HepG2 (cell line): Measurements from ENCODE around the gene CALY. TPM values are rescaled to one million over a fixed set of nuclear protein-coding genes. Genes with fewer than 3 reads are reported as not detected.

Experiments
- ATAC-seq: fragments of 200-7000 bp; cut with Tn5 transposase; 3 replicates; pipeline ENCODE4 v1.9.1; 2020; ENCODE audit warnings: mild to moderate bottlenecking, moderate library complexity
- BruUV-seq: library from RNA; stranded (reverse); fragments of 400-500 nt; replicated peaks from 2 replicates; lab custom pipeline; 2021; lab: Mats Ljungman, UMichigan
- CTCF ChIA-PET: fragments of 300-600 bp; formaldehyde crosslinking; extraction: SDS; loops from one replicate; lab custom pipeline; 2021; ENCODE audit warnings: low total read pairs, inconsistent platforms, low intra/inter-chr PET ratio; lab: Yijun Ruan, JAX
- POLR2A ChIA-PET: fragments of 350-600 bp; sonication (Branson Sonifier 250); formaldehyde crosslinking; loops from one replicate; lab custom pipeline; 2020; ENCODE audit warnings: antibody characterized with exemption, inconsistent platforms; lab: Yijun Ruan, JAX
- DNase-seq: peaks from one replicate; pipeline ENCODE4 v3.0.0-alpha.2; 2015; ENCODE audit warnings: low spot score
- FAIRE-seq: peaks from 3 replicates; lab custom pipeline; 2011; peaks lifted over from hg19 to GRCh38; lab: Jason Lieb, UNC
- H2AFZ ChIP-seq: one replicate; pipeline ENCODE4 v1.6.1; 2011; ENCODE audit warnings: low read length, inconsistent platforms
- H3K27ac ChIP-seq: fragments of 300-600 bp; 3 replicates; pipeline ENCODE4 v1.8.0; 2011; ENCODE audit warnings: mixed run types, mild to moderate bottlenecking, mixed read lengths, low read length, inconsistent platforms; ENCODE audit not compliant: insufficient read depth; ENCODE audit errors: extremely low read length
- H3K27me3 ChIP-seq, 2 experiments: fragments of 200-600 bp in 1 of 2; 2 replicates in 1 of 2; 3 replicates in 1 of 2; pipeline versions ENCODE4 v1.6.0 to v1.8.0; 2011; ENCODE audit warnings: low read length in 2 of 2, mild to moderate bottlenecking in 2 of 2, moderate library complexity in 2 of 2, inconsistent platforms in 1 of 2; ENCODE audit not compliant: insufficient read depth in 2 of 2, control insufficient read depth in 1 of 2
- H3K36me3 ChIP-seq, 2 experiments: fragments of 200-600 bp in 1 of 2; replicated peaks in 1 of 2; 2 replicates in 1 of 2; 3 replicates in 1 of 2; pipeline versions ENCODE4 v1.5.1 to v1.8.0; 2011; ENCODE audit warnings: low read length in 2 of 2, inconsistent platforms in 1 of 2; ENCODE audit not compliant: insufficient read depth in 2 of 2, control insufficient read depth in 1 of 2
- H3K4me1 ChIP-seq: 2 replicates; pipeline ENCODE4 v1.5.1; 2012; ENCODE audit warnings: low read length, inconsistent platforms; ENCODE audit not compliant: insufficient read depth
- H3K4me2 ChIP-seq: 2 replicates; pipeline ENCODE4 v1.6.0; 2011; ENCODE audit warnings: low read depth, low read length, inconsistent platforms
- H3K4me3 ChIP-seq, 3 experiments: fragments of 200-600 bp in 1 of 3; sonication (generic), shearing (Covaris generic) in 1 of 3; replicated peaks in 1 of 3; 2 replicates each; pipeline ENCODE4 v1.5.1; 2011 to 2016; ENCODE audit warnings: low read length in 3 of 3, inconsistent platforms in 2 of 3, low read depth in 2 of 3, mild to moderate bottlenecking in 2 of 3, control low read depth in 1 of 3, mixed read lengths in 1 of 3; ENCODE audit not compliant: insufficient read depth in 1 of 3
- H3K79me2 ChIP-seq: one replicate; pipeline ENCODE4 v1.6.1; 2011; ENCODE audit warnings: low read length, inconsistent platforms; ENCODE audit not compliant: insufficient read depth
- H3K9ac ChIP-seq: 2 replicates; pipeline ENCODE4 v1.6.0; 2011; ENCODE audit warnings: mild to moderate bottlenecking, low read depth, low read length, inconsistent platforms; ENCODE audit not compliant: insufficient read depth
- H3K9me3 ChIP-seq: 2 replicates; pipeline ENCODE4 v1.5.1; 2012; ENCODE audit warnings: mild to moderate bottlenecking, low read length
- H4K20me1 ChIP-seq: 2 replicates; pipeline ENCODE4 v1.6.0; 2011; ENCODE audit warnings: inconsistent platforms, mild to moderate bottlenecking, low read length, moderate library complexity; ENCODE audit not compliant: insufficient read depth
- CBX1 ChIP-seq: IDR thresholded peaks from one replicate; pipeline ENCODE4 v1.6.1; 2016; ENCODE audit warnings: antibody characterized with exemption, low read depth
- CEBPG ChIP-seq: IDR thresholded peaks from 2 replicates; pipeline ENCODE4 v1.6.1; 2016
- CENPX ChIP-seq: sonication (generic); formaldehyde crosslinking; IDR thresholded peaks from 2 replicates; pipeline ENCODE4 v1.9.0; 2021; ENCODE audit warnings: mild to moderate bottlenecking, missing genetic modification reagents, moderate library complexity
- HOXA3 ChIP-seq: sonication (generic); formaldehyde crosslinking; IDR thresholded peaks from 2 replicates; pipeline ENCODE4 v1.5.0; 2020; ENCODE audit warnings: missing genetic modification reagents
- NCOA5 ChIP-seq: sonication (generic); formaldehyde crosslinking; IDR thresholded peaks from 2 replicates; pipeline ENCODE4 v1.4.0; 2020; ENCODE audit warnings: missing genetic modification reagents
- NR2F1 ChIP-seq, 2 experiments: fragments of 450-650 bp in 1 of 2; formaldehyde crosslinking in 1 of 2; IDR thresholded peaks; 2 replicates each; pipeline versions ENCODE4 v1.5.0 to v1.6.1; 2016 to 2020; ENCODE audit warnings: mild to moderate bottlenecking in 1 of 2, missing compliant biosample characterization in 1 of 2, missing genetic modification reagents in 1 of 2, moderate library complexity in 1 of 2
- PTBP1 ChIP-seq: fragments of 200-400 bp; formaldehyde crosslinking; IDR thresholded peaks from 2 replicates; pipeline ENCODE4 v1.6.1; 2018; ENCODE audit warnings: low read length, low read depth; ENCODE audit not compliant: poor library complexity, severe bottlenecking
- RFXANK ChIP-seq: IDR thresholded peaks from 2 replicates; pipeline ENCODE4 v1.6.1; 2016
- ZNF224 ChIP-seq: sonication (generic); formaldehyde crosslinking; IDR thresholded peaks from 2 replicates; pipeline ENCODE4 v1.5.0; 2020; ENCODE audit warnings: mild to moderate bottlenecking, missing genetic modification reagents
- ZNF558 ChIP-seq: sonication (generic); formaldehyde crosslinking; IDR thresholded peaks from 2 replicates; pipeline ENCODE4 v1.9.0; 2022; ENCODE audit warnings: mild to moderate bottlenecking, missing genetic modification reagents, borderline replicate concordance
- ZNF567 ChIP-seq: sonication (generic); formaldehyde crosslinking; IDR thresholded peaks from 2 replicates; pipeline ENCODE4 v1.8.1; 2023; ENCODE audit warnings: mild to moderate bottlenecking, missing genetic modification reagents, borderline replicate concordance
- ZZZ3 ChIP-seq: sonication (generic); formaldehyde crosslinking; IDR thresholded peaks from 2 replicates; pipeline ENCODE4 v1.4.0; 2020; ENCODE audit warnings: missing genetic modification reagents, mild to moderate bottlenecking, borderline replicate concordance
- WGBS: methylation state at CpG from one replicate; pipeline ENCODE4 v1.1.6; 2017; ENCODE audit warnings: low lambda C conversion rate; 5-methylcytosine and 5-hydroxymethylcytosine counted together
- in situ Hi-C: cut with HindIII; loops from 2 replicates; pipeline ENCODE4 v1.10.0; 2017; ENCODE audit warnings: low pct_unique_long_range_greater_than_20kb; ENCODE audit not compliant: extremely low pct_ligation_motif_present
- intact Hi-C: fragments of 100-400 bp; cut with micrococcal nuclease; formaldehyde crosslinking; loops from one replicate; pipeline ENCODE4 v1.10.0; 2022; ENCODE audit not compliant: unreplicated experiment
- polyA plus RNA-seq, 8 experiments: library from polyadenylated mRNA; depleted of rRNA in 3 of 8; stranded (reverse) in 7 of 8; unstranded in 1 of 8; fragments of >200 nt; fragmentation: Illumina TruSeq in 4 of 8; extraction: Trizol in 4 of 8; gene quantifications; 2 replicates each; pipeline versions ENCODE4 v1.2.1 to v1.2.3, GENCODE V29; 2011 to 2016; ENCODE audit warnings: low read depth in 4 of 8, missing spikeins in 1 of 8, mixed read lengths in 1 of 8; ENCODE audit not compliant: insufficient read depth in 1 of 8
- total RNA-seq, 5 experiments: library from RNA; depleted of rRNA; stranded (reverse); fragments of >200 nt; fragmentation: Illumina TruSeq; extraction: Trizol; gene quantifications; 2 replicates each; pipeline ENCODE4 v1.2.3, GENCODE V29; 2016; ENCODE audit warnings: low read depth in 1 of 5
- TF ChIP-seq, protein P1 (sequence below): sonication (generic); formaldehyde crosslinking; IDR thresholded peaks from 2 replicates; pipeline ENCODE4 v1.9.0; 2021; ENCODE audit warnings: missing genetic modification reagents, mild to moderate bottlenecking, borderline replicate concordance
- TF ChIP-seq, protein P2 (sequence below): sonication (generic); formaldehyde crosslinking; IDR thresholded peaks from 2 replicates; pipeline ENCODE4 v1.5.1; 2020; ENCODE audit warnings: mild to moderate bottlenecking, moderate library complexity, missing genetic modification reagents
- TF ChIP-seq, protein P3 (sequence below): sonication (generic); formaldehyde crosslinking; IDR thresholded peaks from 2 replicates; pipeline ENCODE4 v1.8.0; 2022; ENCODE audit warnings: mild to moderate bottlenecking, missing genetic modification reagents, moderate library complexity
- TF ChIP-seq, protein P4 (sequence below): sonication (generic); formaldehyde crosslinking; IDR thresholded peaks from 2 replicates; pipeline ENCODE4 v1.8.1; 2023; ENCODE audit warnings: missing genetic modification reagents, mild to moderate bottlenecking, borderline replicate concordance
- TF ChIP-seq, protein P5 (sequence below): sonication (generic); formaldehyde crosslinking; IDR thresholded peaks from 2 replicates; pipeline ENCODE4 v1.4.0; 2020; ENCODE audit warnings: missing genetic modification reagents

The CALY gene
- total and polyA plus RNA-seq, 2 of the 13 experiments (the other 11 are each of a cell fraction or from before 2014, with no cell fraction given): 0.08 TPM; not detected in 1

DNA sequence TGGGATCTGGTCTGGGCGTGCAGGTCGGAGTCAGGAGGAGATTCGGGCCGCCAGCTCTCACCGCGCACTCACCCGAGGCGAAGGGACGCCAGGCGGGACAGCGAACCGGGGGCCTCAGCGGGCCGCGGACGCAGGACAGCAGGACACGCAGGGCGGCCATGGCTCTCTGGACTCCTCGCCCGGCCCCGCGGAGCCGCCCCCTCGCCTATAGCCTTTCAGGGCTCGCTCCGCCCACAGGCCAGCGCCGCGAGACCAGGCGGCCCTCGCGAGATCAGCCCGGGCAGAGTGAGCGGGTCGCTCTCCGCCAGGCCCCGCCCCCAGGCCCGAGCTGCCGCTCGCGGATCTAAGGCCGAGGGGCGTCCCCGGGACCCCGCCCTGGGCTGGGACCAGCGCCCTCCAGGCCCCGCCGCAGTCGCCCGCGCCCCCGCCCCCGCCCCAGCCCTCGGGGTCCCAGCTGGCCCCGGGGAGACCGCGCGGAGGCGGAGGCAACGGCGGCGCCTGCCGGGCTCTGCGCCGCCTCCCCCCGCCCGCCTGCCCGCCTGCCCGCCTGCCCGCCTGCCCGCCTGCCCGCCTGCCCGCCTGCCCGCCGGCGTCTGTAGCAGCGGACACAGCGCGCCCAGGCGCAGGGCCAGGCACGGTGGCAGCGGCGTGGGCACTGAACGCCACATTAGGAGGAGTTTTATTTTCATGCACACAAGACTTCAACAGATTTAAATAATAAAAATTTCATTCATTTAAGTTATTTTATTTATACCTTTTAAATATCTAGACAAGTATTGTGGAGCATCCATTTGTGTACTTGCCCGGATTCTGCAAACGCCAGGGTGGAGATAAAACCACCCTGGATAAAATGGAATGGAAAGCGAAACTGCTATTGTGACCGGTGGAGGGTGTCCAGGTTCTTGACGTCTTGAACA is 36.7 kb upstream of the CALY start, which contains the start of gene ECHS1:
Gene ECHS1, minus strand, starts transcription at position 181 of the 917 bp plus-strand sequence. Its CDS starts 21 bp downstream, at position 160.
- Histone ChIP-seq H3K4me3 (peak within 1 kb of the TSS; percentile 65 to 100 (median 91); a peak in 5 of 6 replicates), H3K79me2 (peaks cover 5% of the 10 kb centered on the region), H3K9me3 (no peaks in the 10 kb centered on the region), H2AFZ (no peak within 1 kb of the TSS), H3K4me2 (peak within 1 kb of the TSS; percentile 77), H3K36me3 (peaks cover 14 to 26% of the 10 kb centered on the region in 2 experiments; a peak in 4 of 5 replicates), H4K20me1 (no peaks in the 10 kb centered on the region), H3K9ac (peak within 1 kb of the TSS; percentile 85), H3K4me1 (peaks cover 37% of the 10 kb centered on the region), H3K27me3 (peaks cover 0 to 3% of the 10 kb centered on the region in 2 experiments; a peak in 1 of 5 replicates), H3K27ac (peak within 1 kb of the TSS; percentile 66)
- FAIRE-seq (no peak), ATAC-seq (peak; percentile 96), DNase-seq (peak; percentile 84)
- 22% methylated on average over 11 of the region's 89 CpGs for WGBS
- ChIA-PET CTCF (no interaction called here), POLR2A (interaction anchor here (0.7 to 4.5 kb wide), 8 partner anchors 9 to 147 kb away, joined by 3 to 55 read pairs (median 4); partner anchors contain the start of genes FUOM and PRAP1)
- intact Hi-C loops: loop anchor here (2.0 to 10.0 kb wide), 2 partner anchors 15 to 49 kb away; partner anchors contain the start of gene FUOM
- TSS peak; percentile 92 for BruUV-seq
- in situ Hi-C loops: no loop called here
- TF ChIP-seq, protein P1, sequence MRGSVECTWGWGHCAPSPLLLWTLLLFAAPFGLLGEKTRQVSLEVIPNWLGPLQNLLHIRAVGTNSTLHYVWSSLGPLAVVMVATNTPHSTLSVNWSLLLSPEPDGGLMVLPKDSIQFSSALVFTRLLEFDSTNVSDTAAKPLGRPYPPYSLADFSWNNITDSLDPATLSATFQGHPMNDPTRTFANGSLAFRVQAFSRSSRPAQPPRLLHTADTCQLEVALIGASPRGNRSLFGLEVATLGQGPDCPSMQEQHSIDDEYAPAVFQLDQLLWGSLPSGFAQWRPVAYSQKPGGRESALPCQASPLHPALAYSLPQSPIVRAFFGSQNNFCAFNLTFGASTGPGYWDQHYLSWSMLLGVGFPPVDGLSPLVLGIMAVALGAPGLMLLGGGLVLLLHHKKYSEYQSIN: no peak
- TF ChIP-seq, protein P2, sequence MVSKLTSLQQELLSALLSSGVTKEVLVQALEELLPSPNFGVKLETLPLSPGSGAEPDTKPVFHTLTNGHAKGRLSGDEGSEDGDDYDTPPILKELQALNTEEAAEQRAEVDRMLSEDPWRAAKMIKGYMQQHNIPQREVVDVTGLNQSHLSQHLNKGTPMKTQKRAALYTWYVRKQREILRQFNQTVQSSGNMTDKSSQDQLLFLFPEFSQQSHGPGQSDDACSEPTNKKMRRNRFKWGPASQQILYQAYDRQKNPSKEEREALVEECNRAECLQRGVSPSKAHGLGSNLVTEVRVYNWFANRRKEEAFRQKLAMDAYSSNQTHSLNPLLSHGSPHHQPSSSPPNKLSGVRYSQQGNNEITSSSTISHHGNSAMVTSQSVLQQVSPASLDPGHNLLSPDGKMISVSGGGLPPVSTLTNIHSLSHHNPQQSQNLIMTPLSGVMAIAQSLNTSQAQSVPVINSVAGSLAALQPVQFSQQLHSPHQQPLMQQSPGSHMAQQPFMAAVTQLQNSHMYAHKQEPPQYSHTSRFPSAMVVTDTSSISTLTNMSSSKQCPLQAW (CRISPR knock-in tag): no peak
- TF ChIP-seq CENPX (no peak), NR2F1 (CRISPR knock-in tag; IDR thresholded peaks at IDR 0.05) (no peak), HOXA3 (CRISPR knock-in tag) (peak; percentile 77), ZNF558 (no peak), ZZZ3 (CRISPR knock-in tag) (no peak), PTBP1 (no peak), CEBPG (CRISPR knock-in tag) (no peak), ZNF224 (CRISPR knock-in tag) (no peak), RFXANK (CRISPR knock-in tag) (no peak), ZNF567 (CRISPR knock-in tag) (no peak), NCOA5 (CRISPR knock-in tag) (no peak), CBX1 (no peak)
- TF ChIP-seq, protein P3, sequence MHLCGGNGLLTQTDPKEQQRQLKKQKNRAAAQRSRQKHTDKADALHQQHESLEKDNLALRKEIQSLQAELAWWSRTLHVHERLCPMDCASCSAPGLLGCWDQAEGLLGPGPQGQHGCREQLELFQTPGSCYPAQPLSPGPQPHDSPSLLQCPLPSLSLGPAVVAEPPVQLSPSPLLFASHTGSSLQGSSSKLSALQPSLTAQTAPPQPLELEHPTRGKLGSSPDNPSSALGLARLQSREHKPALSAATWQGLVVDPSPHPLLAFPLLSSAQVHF (CRISPR knock-in tag): no peak
- TF ChIP-seq, protein P4, sequence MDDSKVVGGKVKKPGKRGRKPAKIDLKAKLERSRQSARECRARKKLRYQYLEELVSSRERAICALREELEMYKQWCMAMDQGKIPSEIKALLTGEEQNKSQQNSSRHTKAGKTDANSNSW (CRISPR knock-in tag): no peak
- TF ChIP-seq, protein P5, sequence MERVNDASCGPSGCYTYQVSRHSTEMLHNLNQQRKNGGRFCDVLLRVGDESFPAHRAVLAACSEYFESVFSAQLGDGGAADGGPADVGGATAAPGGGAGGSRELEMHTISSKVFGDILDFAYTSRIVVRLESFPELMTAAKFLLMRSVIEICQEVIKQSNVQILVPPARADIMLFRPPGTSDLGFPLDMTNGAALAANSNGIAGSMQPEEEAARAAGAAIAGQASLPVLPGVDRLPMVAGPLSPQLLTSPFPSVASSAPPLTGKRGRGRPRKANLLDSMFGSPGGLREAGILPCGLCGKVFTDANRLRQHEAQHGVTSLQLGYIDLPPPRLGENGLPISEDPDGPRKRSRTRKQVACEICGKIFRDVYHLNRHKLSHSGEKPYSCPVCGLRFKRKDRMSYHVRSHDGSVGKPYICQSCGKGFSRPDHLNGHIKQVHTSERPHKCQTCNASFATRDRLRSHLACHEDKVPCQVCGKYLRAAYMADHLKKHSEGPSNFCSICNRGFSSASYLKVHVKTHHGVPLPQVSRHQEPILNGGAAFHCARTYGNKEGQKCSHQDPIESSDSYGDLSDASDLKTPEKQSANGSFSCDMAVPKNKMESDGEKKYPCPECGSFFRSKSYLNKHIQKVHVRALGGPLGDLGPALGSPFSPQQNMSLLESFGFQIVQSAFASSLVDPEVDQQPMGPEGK (CRISPR knock-in tag): peak; percentile 55; the same call in 1 of the 2 replicates
